Adipose tissue (tissue), 3 donors: ENCODE measurements around the gene SACS. TPM values are rescaled to one million over a fixed set of nuclear protein-coding genes. Genes with fewer than 3 reads are reported as not detected.

ENCODE experiments used
- H3K27ac ChIP-seq: one replicate; pipeline ENCODE4 v1.5.1; 2013; ENCODE audit warnings: low read depth, low read length
- WGBS, 3 donors: extraction: QIAGEN DNeasy Blood & Tissue Kit; methylation state at CpG; one replicate each; pipeline ENCODE4 v1.1.7; 2013; 5-methylcytosine and 5-hydroxymethylcytosine counted together
- polyA plus RNA-seq, 3 donors: library from polyadenylated mRNA; stranded (reverse); fragments of 200-250 nt; gene quantifications; one replicate each; pipeline ENCODE4 v1.2.3, GENCODE V29; 2013
- donor health status: healthy with polysubstance abuse.
- donor health status: Bipolar disorder and iron deficiency.
- donor health status: healthy.

The SACS gene
- polyA plus RNA-seq, 3 donors: 1.7 to 4.3 (median 2.9) TPM

- WGBS, 3 donors: 26 to 69% (median 27%) methylated on average over 11 of the region's 11 CpGs
- H3K27ac ChIP-seq: no peak overlapping the region
These were observed 55.4 kb downstream of the SACS start for GRCh38 chr13:23377983-23378632.

DNA sequence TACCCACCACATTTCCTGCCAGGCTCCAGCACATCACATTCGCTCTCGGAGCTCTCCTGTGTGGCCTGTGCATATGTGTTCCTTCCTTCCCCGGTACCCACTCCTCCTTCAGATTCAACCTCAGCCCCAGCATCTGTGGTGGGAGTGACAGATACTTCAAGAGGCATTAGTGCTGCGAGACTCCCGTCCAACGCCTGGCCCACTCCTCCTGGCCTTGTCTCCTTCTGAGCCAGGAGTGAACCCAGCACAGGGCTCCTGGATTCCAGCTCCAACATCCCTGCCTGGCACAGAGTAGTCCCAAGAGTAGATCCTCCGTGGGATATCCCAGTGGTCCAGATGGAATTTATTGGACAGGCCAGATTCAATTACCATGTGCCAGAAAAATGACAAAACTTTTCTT, 55.9 kb downstream of the SACS start:
- H3K27ac ChIP-seq: no peak overlapping the region
- WGBS, 3 donors: 53 to 82% (median 70%) methylated on average over 7 of the region's 7 CpGs

DNA sequence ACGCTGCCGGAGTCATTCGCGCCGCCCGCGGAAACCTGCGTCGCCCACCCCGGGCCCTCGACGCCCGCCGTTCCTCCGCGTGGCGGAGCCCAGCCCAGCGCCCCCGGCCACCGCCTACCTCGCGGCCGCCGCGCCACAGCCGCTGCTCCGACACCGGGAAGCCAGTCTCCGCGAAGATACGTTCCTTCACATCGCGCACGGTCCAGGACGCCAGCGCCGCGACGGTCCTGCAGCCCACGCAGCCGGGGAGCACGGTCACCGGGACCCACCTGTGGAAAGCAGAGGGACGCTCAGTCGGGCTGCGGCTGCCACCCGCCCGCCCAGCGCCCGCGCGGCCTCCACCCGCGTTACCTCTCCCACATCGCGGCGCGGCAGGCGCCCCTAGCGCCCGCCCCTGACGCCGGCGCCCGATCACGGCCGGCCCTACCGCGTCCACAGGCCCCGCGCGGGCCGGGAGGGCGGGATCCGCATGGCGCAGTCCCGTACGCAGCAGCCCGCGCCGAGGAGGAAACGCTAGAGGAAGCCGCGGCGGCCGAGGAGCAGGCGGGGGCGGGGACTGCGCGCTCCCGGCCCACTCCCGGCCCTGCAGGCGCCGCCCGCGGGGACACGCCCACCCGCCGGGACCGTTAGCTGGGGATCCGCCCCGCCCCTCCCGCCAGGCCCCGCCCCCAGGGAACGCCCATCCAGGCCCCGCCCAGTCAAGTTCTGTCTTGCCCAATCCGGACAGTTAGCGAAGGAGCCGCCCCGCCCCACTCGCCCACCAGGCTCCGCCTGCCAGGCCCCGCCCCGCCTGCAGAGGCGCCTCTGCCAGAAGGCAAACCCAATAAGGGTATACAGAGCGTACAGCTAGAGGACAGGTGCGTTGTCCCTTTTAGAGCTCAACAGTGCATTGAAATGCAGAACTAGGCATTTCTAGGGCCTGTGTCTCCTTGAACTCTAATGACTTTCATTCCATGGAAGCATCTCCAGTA, 58.2 kb downstream of the SACS start:
- H3K27ac ChIP-seq: no peak overlapping the region
- 0 to 1% (median 1%) methylated on average over 81 to 117 of the region's 117 CpGs for WGBS, 3 donors

- no peak overlapping the region for H3K27ac ChIP-seq
- 41 to 51% (median 49%) methylated on average over 5 of the region's 5 CpGs for WGBS, 3 donors
These were observed 61.1 kb downstream of the SACS start for GRCh38 chr13:23372264-23372906.

DNA sequence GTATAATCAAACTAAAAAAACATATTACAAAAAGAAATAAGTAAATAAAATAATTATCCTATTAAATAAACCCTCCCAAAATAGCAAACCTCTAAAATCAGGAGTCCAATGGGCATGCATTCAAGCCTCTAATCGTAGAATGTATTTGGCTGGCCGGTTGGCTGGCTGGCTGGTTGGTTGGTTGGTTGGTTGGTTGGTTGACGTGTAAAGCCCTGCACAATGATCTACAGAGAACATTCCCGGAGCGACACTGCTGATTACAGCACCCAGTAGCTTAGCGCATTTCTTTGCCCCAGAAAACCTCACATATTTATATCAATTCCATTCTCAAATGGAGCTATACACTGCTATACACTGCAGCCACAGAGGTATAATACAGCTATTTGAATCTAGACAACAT, 65.6 kb downstream of the SACS start:
- 98 to 99% (median 98%) methylated on average over 6 of the region's 6 CpGs for WGBS, 3 donors
- no peak overlapping the region for H3K27ac ChIP-seq

- WGBS, 3 donors: 96 to 100% (median 98%) methylated on average over 3 of the region's 3 CpGs
- no peak overlapping the region for H3K27ac ChIP-seq
These were observed 67.8 kb downstream of the SACS start for GRCh38 chr13:23365652-23366051.

GRCh38 chr13:23359882-23360281, 73.6 kb downstream of the SACS start:
- H3K27ac ChIP-seq: no peak overlapping the region
- 86 to 100% (median 87%) methylated on average over 1 of the region's 1 CpG for WGBS, 3 donors

DNA sequence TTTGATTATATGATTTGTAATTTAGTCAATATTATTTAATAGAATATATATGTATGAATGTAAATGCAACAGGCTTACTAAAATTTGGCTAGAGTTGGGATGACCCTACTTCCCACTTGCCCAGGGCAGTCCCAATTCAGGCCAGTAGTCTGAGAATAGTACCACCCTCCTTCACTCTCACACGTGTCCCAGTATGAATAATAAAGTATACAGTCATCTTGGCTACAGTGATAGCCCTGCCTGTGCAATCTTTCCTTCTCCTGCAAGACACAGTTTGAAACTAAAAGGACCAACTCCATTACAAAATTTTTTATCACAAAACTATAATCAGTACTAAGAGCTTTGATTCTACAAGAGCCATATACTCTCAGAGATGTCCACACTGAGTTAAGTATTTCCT, 76.2 kb downstream of the SACS start:
- H3K27ac ChIP-seq: no peak overlapping the region
- WGBS, 3 donors: 73 to 92% (median 80%) methylated on average over 1 of the region's 1 CpG

GRCh38 chr13:23356368-23356767, 77.1 kb downstream of the SACS start:
- 90 to 92% (median 90%) methylated on average over 2 of the region's 2 CpGs for WGBS, 3 donors
- no peak overlapping the region for H3K27ac ChIP-seq

DNA sequence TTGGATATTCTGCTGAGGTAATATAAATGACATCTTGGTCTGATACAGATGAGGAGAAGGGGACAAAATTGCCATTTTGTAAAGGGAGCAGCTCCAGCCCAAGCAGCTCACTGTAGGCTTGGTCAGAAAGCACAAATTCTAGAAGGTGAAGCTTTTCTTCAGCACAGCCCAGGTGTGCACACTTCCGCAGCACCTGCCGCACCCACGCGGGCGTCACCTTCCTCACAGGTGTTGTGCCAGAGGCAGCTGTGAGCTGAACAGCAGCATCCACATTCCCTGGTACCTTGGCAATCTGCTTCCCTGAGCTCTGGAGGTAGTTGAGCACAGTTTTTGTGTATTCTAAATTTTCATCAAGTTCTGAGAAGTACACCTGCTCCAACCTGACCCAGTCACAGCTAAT, 79.0 kb downstream of the SACS start:
- WGBS, 3 donors: 91 to 97% (median 97%) methylated on average over 5 of the region's 5 CpGs
- H3K27ac ChIP-seq: no peak overlapping the region

DNA sequence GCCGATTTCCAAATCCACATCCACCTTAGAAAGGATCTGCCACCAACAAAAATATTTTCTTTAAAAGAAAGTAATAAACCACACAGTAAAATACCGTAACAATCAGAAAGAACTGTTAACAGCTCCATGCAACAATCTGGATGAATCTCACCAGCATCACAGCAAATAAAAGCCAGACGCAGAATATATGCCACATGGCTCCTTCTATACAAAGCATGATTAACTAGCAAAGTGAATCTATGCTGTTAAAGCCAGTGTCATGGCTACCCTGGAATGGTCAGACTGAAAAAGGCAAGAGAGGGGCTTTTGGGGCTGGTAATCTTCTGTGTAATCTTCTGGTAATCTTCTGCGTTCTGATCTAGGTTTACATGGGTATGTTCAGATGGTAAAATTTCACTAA, 81.3 kb downstream of the SACS start:
- 63 to 79% (median 69%) methylated on average over 4 of the region's 4 CpGs for WGBS, 3 donors
- H3K27ac ChIP-seq: no peak overlapping the region

DNA sequence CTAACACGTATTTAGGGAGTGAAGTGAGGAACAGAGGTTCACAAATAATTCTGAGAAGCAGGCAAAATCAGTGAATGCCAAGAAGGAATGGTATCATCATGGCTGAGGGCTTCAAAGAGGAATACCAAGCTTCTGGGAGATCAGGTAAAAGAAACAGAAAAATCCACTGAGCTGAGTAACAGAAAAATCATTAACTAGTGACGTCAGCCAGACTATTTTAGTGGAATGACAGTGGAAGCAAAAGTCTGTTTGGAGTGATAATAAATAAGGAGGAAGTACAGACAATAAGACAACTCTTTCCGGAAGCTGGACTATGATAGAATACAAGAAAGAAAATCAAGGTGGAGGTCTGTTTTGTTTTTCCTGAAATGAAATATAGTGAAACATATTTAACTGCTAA, 83.5 kb downstream of the SACS start:
- WGBS, 3 donors: 60 to 87% (median 77%) methylated on average over 3 of the region's 3 CpGs
- no peak overlapping the region for H3K27ac ChIP-seq

DNA sequence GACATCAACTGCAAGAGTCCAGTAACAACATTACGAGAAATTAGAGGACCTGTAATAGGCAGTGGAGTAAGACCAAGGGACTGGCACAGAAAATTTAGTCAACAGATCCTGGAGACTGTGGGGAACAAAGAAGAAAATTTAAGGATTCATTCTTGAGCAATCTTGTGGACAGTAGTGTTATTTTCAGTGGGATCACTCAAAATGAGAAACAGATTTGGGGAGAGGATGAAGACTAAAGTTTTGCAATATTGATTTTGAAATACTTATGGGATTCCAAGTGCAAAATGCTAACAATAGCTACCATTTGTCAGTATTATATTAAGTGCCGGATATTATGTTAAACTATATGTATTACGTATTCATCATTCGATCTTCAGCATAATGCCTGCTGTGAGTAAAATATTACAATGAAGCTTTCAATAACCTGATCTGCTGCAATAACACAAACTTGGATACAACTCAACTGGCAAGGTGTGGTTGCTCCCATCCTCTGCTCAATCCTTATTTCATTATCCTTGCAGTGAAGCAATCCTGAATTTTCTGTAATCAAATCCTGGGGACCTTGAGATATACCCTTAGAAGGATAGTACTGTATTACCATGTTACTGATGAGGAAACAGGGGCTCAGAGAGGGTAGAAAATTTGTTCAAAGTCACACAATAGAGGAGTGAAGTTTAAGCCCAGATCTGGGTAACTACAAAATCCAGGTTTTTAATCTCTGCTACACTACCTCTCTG, 84.2 kb downstream of the SACS start:
- 82 to 93% (median 90%) methylated on average over 4 of the region's 4 CpGs for WGBS, 3 donors
- no peak overlapping the region for H3K27ac ChIP-seq

DNA sequence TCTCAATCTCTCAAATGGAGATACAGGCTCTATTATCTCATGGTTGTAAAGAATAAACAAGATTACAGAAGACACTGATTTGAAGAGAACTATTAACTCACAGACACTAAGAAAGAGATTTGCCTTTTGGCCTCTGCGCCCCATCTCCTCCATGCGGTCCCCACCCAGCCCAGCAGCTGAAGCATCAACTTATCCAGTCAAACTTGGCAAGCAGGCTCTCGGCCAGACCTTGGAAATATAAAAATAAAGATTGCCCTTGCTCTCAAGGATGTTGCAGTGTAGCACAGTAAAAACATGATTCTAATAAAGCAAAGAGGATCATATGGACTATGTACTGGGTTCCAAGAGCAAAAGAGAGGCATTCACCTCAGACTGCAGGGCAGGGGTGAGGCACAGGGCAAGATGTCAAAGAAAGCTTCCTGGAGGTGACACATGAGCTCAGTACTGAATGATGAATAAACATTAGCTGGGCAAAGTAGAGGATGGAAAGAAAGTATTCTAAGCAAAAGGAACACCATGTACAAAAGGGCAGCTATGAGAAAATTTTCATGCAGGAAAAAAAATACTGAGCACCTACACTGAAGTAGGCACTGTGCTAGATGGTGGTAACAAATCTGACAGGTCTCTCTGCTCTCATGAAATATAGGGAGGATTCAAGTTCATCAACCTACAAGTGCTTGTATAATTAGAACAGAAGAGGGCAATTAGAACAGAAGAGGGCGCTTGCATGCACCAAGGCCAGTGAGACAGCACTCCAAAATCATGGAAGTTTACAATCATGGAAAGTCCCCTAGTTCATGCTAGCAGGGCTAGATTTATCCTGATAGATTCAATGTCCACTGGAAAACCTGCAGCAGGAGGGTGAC, 85.0 kb downstream of the SACS start:
- H3K27ac ChIP-seq: no peak overlapping the region
- 84 to 91% (median 90%) methylated on average over 4 of the region's 4 CpGs for WGBS, 3 donors

DNA sequence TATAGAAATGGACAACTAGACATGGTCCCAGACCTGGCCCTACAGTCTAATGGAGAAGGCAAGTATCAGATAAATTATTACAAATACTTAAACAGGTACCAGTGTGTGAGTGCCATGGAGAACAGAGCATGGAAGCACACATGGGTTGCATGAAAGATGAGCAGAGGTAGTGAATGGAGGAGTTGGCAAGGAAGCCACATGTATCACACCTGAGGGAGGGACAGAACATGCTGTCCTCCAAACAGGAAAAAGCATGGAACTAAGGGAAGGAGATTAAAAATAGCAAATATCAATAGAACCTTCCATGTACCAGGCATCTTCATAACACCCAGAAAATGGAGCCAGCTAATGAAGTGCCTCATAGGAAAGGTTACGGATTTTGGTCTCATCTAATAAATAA, 85.9 kb downstream of the SACS start:
- H3K27ac ChIP-seq: no peak overlapping the region
- 96 to 97% (median 97%) methylated on average over 1 of the region's 1 CpG for WGBS, 3 donors

- no peak overlapping the region for H3K27ac ChIP-seq
- 95% methylated on average over 4 of the region's 4 CpGs for WGBS, 3 donors
These were observed 88.4 kb downstream of the SACS start for GRCh38 chr13:23344931-23345595.

DNA sequence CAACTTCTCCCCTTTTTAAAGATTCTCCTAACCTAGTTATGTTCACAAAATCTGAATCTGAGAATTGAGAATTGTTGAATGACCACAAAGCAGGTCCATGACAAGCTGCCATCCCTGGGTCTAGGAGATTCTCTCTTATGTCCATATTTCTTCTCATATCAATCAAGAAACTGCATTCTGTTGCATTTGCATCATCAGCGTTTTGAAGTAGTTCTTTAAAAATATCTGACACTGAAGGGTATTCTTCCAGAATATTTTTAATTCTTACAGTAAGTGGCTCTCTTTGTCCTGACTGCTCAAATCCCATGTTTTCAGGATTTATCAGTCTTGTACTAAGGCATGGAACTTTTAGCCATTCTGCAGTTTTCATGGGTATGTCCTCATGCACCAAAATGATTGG, 94.3 kb downstream of the SACS start:
- 96 to 100% (median 98%) methylated on average over 1 of the region's 1 CpG for WGBS, 3 donors
- no peak overlapping the region for H3K27ac ChIP-seq
